ENCODE measurements around the gene LRRC8C.
A peak's percentile ranks its signal among the peaks of the same experiment; 100 is the strongest.
"Not testable (repeated sequence)": the region's sequence is repeated elsewhere in the genome, so short reads cannot be mapped to it uniquely, and the experiment has no call there.

The LRRC8C gene

DNA sequence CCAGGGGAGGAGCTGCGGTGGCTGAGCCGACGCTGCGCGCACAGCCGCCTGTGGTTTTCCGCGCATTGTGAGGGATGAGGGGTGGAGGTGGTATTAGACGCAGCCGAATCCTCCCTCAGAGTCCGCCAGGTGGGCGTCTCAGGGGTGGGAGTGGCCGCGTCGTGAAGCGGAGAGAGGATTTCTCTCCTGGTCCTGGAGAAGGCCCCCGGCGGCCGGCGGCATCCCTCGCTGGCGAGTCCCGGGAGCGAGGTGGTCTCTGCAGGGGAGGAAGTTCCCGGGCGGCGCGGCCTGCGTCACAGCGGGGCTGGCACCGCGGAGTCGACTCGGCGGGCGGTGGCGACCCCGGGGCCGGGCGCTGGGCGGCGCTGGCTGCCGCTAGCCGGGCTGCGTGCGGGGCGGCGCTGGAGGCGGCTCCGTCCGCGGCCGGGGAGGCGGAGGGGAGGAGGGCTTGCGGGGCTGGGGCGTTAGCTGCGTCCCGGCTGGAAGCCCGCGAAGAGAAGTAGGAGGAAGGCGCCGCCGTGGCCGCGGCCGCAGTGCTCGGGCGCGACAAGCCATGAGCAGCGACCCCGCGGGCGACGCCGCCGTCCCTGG is at the start of gene LRRC8C:
Gene LRRC8C (plus strand): TSS at position 464 of the 591 bp plus-strand sequence. CDS start 53,354 bp downstream, outside the sequence.
- DNase-seq, result peak; percentile 87

- no peak for DNase-seq
Measured at GRCh38 chr1:89584211-89584610, 48.7 kb upstream of the LRRC8C start.

DNA sequence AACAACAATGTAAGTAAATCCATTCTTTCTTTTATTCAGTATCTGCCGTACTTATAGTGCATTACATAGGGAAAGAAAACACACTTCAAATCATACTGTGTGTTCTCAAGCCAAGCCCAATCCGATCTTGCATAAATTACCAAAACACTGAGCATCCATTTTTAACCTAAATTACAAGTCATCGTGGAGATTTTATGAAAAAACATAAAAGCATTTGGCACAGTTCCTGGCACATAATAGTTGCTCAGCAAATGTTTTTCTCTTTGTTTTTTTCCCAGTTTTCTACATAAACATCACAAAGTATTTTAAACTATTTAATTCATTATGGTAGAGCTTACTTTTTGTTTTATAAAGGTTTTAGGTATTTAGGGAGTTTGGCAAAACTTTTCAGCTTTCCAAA is 48.1 kb upstream of the LRRC8C start:
- no peak for DNase-seq

DNA sequence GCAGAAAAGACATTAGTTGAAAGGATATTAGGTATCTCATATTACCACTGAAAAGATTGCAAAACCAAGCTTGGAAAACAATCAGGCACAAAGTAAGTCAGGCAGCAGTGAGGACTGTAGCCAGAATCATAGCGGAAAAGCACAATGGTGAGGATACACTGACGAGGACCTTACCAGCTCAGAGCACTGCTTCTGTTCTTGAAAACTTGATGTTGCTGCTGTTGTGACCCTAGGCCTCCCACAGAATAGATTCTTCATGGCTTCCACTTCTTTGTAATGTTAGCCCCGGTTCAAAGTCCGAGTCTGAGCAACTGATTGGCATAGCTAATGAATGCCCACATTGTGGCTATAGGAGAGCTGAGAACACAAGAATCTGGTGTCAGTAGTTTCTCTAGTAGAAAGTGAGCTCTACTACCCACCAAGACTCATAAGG is 45.2 kb upstream of the LRRC8C start:
- no peak for DNase-seq

DNA sequence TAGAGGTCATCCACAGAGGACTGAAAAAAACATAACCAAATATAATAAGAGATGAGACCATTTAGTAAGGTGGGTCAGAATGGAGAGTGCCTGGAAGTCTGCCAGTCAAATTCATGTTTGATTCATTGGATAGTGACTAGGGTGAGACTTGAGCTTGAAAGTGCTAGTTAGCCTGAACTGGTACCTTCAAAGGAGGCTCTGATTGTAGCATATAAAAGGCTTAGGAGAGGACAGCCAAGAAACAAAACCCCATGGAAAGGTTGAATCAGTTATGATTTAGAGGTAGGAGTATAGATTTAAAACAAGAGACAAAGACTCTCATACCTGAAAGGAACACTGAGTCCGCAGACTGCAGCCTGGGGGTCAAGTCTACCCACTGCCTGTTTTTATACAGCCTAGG is 44.4 kb upstream of the LRRC8C start:
- no peak for DNase-seq

DNA sequence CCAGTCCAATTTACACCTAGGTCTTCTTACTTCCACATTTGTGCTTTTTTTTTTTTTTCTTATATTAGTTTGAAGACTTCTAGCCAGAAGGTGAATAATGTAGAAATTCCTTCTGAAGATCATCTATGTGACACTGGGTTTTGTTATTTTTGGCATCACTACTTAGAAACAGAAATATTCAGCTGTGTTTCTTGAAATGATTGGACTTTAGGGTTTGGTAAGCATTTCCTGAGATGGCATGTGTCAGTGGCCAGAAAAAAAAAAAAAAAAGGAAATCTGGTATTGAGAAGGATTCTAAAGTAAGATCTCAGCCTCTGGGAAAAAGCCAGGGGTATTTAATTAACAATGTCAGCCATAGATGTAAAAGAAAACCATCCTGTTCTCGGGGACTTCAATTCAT is 43.4 kb upstream of the LRRC8C start:
- DNase-seq, result no peak

DNA sequence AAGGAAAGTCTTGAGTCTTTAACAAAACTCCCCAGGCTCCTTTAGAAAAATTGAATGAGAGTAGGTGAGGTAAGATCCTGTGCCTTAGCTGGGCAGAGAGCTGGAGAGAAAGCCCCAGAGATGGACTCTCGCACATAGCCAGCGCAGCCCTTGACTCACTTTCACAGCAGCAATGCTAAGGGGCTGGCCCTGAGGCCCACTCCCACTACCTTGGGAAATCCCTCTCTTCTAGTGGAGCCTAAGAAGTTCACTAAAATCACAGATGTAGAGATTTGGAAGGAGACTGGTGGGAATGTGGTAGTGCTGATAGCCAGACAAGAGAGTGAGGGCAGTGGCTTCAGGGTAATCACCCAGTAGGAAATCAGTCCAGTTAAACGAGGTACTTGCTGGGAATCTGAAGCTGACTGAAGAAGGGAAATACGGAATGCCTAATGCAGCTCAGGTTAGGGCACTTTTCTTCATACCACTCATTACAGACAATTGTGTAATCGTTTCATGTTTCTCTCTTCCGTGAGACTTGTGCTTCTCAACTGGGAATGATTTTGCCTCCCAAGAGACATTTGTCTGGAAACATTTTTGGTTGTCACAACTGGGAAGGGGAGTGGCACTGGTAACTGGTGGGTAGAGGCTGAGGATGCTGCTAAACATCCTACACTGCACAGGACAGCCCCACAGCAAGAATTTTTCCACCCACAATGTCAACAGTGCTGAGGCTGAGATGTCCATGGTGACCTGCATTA is 42.4 kb upstream of the LRRC8C start:
- DNase-seq, result no peak

GRCh38 chr1:89592861-89593302 is 40.0 kb upstream of the LRRC8C start:
- not testable (repeated sequence) for DNase-seq

- DNase-seq, result no peak
Measured at GRCh38 chr1:89594096-89594740, 38.7 kb upstream of the LRRC8C start.

DNA sequence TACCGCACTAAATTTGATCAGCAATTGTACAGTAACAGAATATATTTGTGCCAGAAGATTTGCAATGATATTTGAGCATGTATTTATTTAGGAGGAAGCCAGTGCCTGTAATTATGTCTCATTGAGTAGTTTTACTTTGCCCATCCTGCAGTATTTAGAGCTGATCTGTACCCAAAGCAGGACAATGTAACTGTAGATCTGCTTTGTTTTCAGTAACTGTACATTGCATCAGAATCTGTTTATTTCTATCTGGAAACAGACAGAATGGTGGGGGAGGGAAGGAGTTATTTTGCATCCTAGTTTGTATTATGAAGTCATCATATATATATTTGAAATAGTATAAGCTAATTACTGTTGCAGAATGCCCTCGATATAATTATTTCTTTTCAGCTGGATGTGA is 36.2 kb upstream of the LRRC8C start:
- DNase-seq, result no peak

DNA sequence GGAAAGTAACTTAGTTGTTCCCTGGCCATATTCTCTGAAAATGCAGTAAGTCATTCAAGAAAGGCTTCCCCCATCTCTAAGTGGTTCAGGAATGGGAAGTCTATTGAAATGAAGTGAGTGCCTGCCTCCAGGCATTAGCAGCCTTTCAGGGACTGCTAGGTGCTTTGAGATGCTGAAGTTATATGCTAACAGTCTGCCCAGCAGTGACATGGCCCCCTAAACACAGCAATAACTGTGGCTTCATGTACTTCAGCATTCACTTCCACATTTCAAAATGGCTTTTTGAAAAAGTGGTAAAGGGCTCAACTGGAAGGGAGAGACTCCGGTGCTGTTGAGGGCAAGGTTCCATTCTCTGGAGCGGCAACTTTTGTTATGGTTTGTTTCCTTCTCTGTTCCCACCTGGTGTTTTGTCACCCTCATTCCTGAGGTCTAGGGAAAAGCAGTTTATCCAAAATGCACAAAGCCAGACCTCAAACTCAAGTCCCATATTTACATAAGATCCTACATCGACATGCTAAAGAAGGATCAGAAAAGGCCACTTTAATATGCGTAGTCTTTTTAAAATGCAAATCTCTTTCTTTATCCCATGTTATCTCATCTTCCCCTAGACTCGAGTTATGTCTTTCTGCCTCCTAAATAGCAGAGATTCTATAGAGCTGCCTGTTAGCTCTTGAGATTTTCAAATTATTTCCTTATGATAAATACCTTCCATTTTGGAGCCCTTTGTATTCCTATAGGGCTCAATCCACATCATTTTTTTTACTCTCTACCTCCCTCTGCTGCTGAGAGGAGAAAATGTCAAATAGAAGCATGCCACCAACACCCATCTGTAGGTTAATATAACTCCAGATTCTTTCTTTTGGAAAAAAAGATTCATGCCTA is 34.2 kb upstream of the LRRC8C start:
- DNase-seq, result no peak

- no peak for DNase-seq
Measured at GRCh38 chr1:89599332-89599630, 33.6 kb upstream of the LRRC8C start.

DNA sequence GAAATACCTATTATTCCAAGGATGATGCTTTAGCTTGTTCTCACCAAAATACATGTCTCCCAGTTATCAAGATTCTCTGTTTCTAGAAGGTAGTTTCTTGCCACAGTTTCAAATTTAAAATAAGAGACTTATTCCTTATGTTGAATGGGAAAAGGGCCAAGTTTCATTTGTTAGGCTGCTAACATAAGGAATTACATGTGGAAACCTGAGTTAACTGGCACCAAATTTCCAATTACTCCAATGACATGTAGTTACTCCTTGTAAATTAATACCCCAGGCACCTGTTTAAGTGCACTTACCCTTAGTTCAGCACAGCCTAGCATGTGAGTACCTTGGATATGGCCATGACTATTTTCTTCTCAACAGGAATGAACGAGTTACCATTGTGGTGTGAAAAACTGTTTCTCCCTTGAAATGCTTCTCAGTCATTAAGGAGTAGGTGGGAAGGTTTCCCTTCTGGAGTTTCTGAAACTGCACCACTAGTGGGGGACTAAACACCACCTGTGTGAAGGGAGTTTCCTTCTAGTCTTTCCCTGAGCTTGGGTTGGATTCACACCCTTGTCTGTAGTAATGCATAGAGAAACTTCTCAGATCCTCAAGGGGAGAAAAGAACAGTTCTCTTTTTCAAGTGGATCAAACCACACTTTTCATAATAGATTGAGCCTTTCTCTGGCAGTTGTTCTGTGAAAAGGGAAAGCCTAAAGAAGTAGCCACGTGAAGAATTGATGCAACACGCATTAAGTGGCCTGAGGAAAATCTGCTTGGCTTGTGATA is 32.3 kb upstream of the LRRC8C start:
- no peak for DNase-seq

GRCh38 chr1:89602871-89603404 is 30.0 kb upstream of the LRRC8C start:
- peak; percentile 8 for DNase-seq

- DNase-seq, result peak; percentile 57
Measured at GRCh38 chr1:89603651-89604413, 29.1 kb upstream of the LRRC8C start.

DNA sequence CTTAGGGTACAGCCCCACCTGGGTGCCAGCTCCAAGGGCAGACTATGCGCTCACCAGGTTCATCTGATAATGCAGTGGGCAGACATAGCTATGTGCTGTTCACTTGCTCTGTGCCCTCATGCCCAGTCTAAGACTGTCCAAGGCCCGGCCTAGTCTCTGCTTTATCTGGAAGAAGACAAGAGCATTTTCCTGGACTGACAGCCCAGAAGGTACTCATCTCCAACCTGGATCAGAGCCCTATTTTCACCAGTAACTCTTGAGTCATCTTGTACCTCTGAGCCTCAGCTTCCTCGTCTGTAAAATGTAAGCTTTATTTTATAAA is 28.5 kb upstream of the LRRC8C start:
- DNase-seq, result no peak

DNA sequence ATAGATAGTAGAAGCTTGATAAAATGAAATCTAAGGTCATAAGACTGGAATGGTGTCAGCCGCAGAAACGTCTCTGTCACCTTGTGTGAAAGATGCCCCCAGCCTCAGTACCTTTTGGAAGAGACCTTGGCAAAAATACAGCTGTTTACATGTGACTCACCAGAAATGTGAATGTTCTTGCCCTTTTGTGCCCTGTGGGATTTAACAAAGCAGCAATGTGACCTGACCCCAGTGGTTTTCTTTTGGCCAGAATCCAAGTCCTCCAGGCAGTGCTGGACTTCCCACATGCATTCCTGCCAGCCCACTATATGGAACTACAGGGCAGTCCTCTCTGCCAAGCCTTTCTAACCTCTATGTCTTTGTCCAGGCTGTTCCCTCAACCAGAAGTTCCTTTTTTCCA is 27.2 kb upstream of the LRRC8C start:
- DNase-seq, result no peak

DNA sequence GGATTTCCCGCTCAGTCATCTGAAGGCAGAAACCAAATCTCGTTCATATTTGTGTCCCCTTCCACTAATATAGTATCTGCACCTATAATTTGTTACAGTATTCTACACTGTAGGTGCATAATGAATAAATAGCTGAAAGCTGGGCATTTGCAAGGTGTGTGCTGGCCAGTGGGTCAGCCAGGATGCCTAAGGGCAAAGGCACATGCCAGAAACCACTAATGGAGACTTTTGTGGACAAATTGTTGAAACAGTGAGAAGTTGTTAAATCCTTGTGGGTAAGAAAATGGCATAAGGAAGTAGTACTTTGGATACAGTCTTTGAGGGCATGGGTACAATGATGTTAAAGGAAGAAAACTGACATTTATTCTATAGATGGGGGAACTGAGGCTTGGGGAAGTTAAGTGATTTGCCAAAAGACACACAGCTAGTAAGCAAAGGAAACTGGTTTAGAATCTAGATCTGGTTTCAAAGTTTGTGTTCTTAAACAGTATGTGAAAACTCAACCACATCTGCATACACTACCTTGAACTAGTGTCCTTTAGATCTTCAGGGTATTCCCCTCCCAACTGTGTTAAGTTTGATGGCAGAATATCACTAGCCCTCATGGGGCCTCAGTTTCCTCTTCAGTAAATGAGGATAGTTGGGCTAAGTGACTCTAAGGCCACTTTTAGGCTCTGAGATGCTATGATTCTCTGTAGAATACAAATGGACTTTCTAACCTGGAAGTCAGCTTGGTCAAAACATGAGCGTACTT is 26.5 kb upstream of the LRRC8C start:
- no peak for DNase-seq

- DNase-seq, result peak; percentile 21
Measured at GRCh38 chr1:89607156-89607555, 25.8 kb upstream of the LRRC8C start.

- DNase-seq, result no peak
Measured at GRCh38 chr1:89607586-89608318, 25.2 kb upstream of the LRRC8C start.

Measured in stimulated activated naive CD4-positive, alpha-beta T cell treated with Interleukin-2 at 50 U/mL for 16 hours (primary cell).